Measurements from ENCODE around the gene SIK2.

SIK2 gene

GRCh38 chr11:111735262-111736116 is 133.2 kb downstream of the SIK2 start:
- Histone ChIP-seq H3K27me3 (ENCODE audit: control insufficient read depth, insufficient read depth, low read length) (no peaks in the 10 kb centered on the region), H3K4me1 (ENCODE audit: control insufficient read depth, insufficient read depth, low read length) (peaks cover 77% of the 10 kb centered on the region), H3K4me2 (ENCODE audit: low read length) (peak overlapping the region; percentile 83), H3K36me3 (ENCODE audit: insufficient read depth, low read length) (peaks cover 10% of the 10 kb centered on the region), H3K4me3 (ENCODE audit: low read length) (peak overlapping the region; percentile 62), H3K9me3 (replicated peaks; ENCODE audit: low read length) (no peaks in the 10 kb centered on the region), H3K9ac (ENCODE audit: low read depth, low read length) (peak overlapping the region; percentile 91)

DNA sequence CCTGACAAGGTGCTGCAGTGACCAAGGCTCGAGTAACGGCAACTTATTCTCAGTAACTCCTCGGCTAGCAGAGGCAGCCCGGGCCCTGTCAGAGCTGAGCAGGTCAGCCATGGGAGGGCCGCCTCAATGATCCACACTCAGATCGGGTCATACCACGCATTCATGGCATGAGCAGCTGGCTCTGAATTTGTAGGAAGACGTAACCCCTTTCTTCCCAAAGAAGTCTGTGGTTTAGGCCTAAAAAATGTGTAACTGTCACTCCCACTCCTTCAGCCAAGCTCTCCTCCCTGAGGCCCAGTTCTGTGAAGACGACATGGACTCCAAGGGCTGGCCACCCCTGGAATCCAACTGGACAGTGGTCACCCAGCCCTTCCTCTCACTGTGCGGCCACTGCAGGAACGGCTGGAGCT is 133.9 kb downstream of the SIK2 start:
- peak overlapping the region; percentile 91 for H3K9ac ChIP-seq (ENCODE audit: low read depth, low read length)

DNA sequence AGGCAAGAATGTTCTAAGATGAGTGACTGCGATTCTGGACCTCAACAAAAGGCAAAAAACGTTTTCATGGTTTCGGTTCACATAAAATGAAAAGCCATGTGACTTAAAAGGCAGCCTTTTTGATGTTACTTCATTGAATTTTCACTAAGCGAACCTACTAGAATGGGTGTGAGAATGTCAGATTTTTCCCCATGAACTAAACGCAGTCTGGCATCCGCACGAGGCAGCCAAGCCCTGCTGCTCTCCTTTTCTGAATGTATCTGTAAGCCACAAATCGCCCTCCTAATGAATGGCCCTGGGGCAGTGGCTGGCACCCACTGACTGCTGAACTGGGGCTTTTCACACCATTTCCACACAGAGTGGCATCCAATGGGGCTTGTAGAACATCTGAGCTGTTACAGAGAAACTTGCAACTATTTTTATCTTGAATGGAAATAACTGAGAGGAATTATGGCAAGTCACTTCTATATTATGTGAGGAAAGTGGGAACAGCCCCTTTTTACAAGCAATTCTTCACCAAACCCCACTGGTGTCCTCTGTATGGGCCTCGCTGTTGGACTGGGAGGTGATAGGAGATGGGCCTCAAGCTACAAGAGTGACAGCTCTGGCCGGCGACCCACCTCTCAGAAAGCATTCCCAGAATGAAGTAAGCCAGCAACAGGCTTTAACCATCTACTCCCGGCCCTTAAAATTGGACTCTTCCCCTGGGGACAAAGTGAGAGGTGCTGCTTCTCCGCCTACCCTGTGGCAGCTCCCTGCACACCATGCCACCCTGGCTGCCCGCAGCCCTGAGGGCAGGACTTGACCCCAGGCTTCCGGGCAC is 134.6 kb downstream of the SIK2 start:
- peaks cover 23% of the 10 kb centered on the region for H3K36me3 ChIP-seq (ENCODE audit: insufficient read depth, low read length)
- peak overlapping the region; percentile 45 for H3K4me3 ChIP-seq (ENCODE audit: low read length)
- peak overlapping the region; percentile 66 for H3K4me2 ChIP-seq (ENCODE audit: low read length)
- peaks cover 64% of the 10 kb centered on the region for H3K4me1 ChIP-seq (ENCODE audit: control insufficient read depth, insufficient read depth, low read length)
- peak overlapping the region; percentile 91 for H3K9ac ChIP-seq (ENCODE audit: low read depth, low read length)
- H3K27me3 ChIP-seq (ENCODE audit: control insufficient read depth, insufficient read depth, low read length): no peaks in the 10 kb centered on the region
- no peaks in the 10 kb centered on the region for H3K9me3 ChIP-seq (replicated peaks; ENCODE audit: low read length)

More for the DNA sequence above, 133.9 kb downstream of the SIK2 start:
- peaks cover 17% of the 10 kb centered on the region for H3K36me3 ChIP-seq (ENCODE audit: insufficient read depth, low read length)
- H3K27me3 ChIP-seq (ENCODE audit: control insufficient read depth, insufficient read depth, low read length): no peaks in the 10 kb centered on the region
- H3K4me2 ChIP-seq (ENCODE audit: low read length): peak overlapping the region; percentile 66
- peaks cover 70% of the 10 kb centered on the region for H3K4me1 ChIP-seq (ENCODE audit: control insufficient read depth, insufficient read depth, low read length)
- peak overlapping the region; percentile 45 for H3K4me3 ChIP-seq (ENCODE audit: low read length)
- no peaks in the 10 kb centered on the region for H3K9me3 ChIP-seq (replicated peaks; ENCODE audit: low read length)

DNA sequence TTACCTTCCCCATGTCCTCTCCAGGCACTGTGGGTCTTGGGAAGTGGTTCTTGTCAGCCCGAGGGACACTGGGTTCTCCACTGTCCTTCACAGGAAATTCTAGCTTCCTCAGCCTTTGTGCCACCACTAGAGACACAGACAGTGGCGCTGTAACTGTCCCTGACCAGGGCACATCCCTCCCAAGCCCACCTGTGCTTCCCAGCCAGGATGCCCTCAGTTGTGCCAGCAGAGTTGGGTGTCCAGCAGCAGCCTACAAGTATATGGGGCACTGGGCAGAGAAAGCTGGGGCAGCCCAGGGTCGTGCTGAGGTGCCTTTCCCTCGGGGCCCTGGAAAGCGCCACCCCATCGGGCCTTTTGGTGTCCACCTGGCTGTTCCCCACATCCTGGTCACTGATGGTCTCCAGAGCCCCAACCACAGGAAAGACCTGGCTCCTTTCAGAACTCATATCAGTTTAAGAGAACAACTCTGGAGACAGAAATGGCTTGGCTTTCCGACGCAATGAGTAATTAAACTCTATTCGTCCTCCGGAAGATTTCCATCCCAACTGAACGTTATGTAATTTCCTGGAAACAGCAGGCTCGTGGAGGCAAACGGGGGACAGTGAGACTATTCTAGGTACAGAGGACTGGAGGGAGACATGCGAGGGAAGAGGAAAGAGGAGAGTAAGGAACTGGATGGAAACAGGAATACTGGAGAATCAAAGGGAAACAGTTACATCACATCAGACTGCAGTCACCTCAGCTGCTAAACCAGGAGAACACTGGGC is 135.4 kb downstream of the SIK2 start:
- H3K9me3 ChIP-seq (replicated peaks; ENCODE audit: low read length): no peaks in the 10 kb centered on the region
- H3K4me3 ChIP-seq (ENCODE audit: low read length): no peak overlapping the region
- peak overlapping the region; percentile 91 for H3K9ac ChIP-seq (ENCODE audit: low read depth, low read length)
- no peak overlapping the region for H3K4me2 ChIP-seq (ENCODE audit: low read length)
- no peaks in the 10 kb centered on the region for H3K27me3 ChIP-seq (ENCODE audit: control insufficient read depth, insufficient read depth, low read length)
- H3K36me3 ChIP-seq (ENCODE audit: insufficient read depth, low read length): peaks cover 29% of the 10 kb centered on the region
- H3K4me1 ChIP-seq (ENCODE audit: control insufficient read depth, insufficient read depth, low read length): peaks cover 60% of the 10 kb centered on the region

- Histone ChIP-seq H3K4me1 (ENCODE audit: control insufficient read depth, insufficient read depth, low read length) (peaks cover 46% of the 10 kb centered on the region), H3K36me3 (ENCODE audit: insufficient read depth, low read length) (peaks cover 44% of the 10 kb centered on the region), H3K9ac (ENCODE audit: low read depth, low read length) (no peak overlapping the region), H3K4me2 (ENCODE audit: low read length) (no peak overlapping the region), H3K4me3 (ENCODE audit: low read length) (no peak overlapping the region), H3K27me3 (ENCODE audit: control insufficient read depth, insufficient read depth, low read length) (no peaks in the 10 kb centered on the region), H3K9me3 (replicated peaks; ENCODE audit: low read length) (no peaks in the 10 kb centered on the region)
Observed at GRCh38 chr11:111739299-111739698, 137.1 kb downstream of the SIK2 start.

DNA sequence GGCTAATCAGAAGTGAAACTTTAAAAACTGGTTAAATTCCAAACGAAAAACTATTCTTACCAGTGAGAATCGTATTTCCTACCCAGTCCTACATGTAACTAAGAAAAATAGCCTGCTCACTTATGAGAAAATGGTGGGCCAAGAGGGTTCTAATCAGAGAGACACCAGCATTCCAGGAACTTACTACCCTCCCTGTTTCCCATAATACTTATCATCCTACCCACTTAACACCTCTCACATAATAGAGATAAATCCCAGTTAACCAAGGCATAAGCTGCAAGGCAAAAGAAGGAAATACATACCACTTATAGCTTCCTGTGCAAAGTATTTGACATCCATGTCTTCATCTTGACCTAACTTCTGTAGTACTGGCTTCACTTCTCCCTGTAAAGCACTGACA is 139.5 kb downstream of the SIK2 start:
- Histone ChIP-seq H3K4me3 (ENCODE audit: low read length) (no peak overlapping the region), H3K36me3 (ENCODE audit: insufficient read depth, low read length) (peaks cover 55% of the 10 kb centered on the region), H3K4me1 (ENCODE audit: control insufficient read depth, insufficient read depth, low read length) (peaks cover 44% of the 10 kb centered on the region), H3K9me3 (replicated peaks; ENCODE audit: low read length) (no peaks in the 10 kb centered on the region), H3K4me2 (ENCODE audit: low read length) (no peak overlapping the region), H3K27me3 (ENCODE audit: control insufficient read depth, insufficient read depth, low read length) (no peaks in the 10 kb centered on the region), H3K9ac (ENCODE audit: low read depth, low read length) (no peak overlapping the region)

GRCh38 chr11:111743700-111744099 is 141.5 kb downstream of the SIK2 start:
- no peak overlapping the region for H3K9ac ChIP-seq (ENCODE audit: low read depth, low read length)
- peaks cover 61% of the 10 kb centered on the region for H3K36me3 ChIP-seq (ENCODE audit: insufficient read depth, low read length)
- no peaks in the 10 kb centered on the region for H3K27me3 ChIP-seq (ENCODE audit: control insufficient read depth, insufficient read depth, low read length)
- no peak overlapping the region for H3K4me2 ChIP-seq (ENCODE audit: low read length)
- peaks cover 24% of the 10 kb centered on the region for H3K4me1 ChIP-seq (ENCODE audit: control insufficient read depth, insufficient read depth, low read length)
- H3K4me3 ChIP-seq (ENCODE audit: low read length): no peak overlapping the region
- H3K9me3 ChIP-seq (replicated peaks; ENCODE audit: low read length): no peaks in the 10 kb centered on the region

DNA sequence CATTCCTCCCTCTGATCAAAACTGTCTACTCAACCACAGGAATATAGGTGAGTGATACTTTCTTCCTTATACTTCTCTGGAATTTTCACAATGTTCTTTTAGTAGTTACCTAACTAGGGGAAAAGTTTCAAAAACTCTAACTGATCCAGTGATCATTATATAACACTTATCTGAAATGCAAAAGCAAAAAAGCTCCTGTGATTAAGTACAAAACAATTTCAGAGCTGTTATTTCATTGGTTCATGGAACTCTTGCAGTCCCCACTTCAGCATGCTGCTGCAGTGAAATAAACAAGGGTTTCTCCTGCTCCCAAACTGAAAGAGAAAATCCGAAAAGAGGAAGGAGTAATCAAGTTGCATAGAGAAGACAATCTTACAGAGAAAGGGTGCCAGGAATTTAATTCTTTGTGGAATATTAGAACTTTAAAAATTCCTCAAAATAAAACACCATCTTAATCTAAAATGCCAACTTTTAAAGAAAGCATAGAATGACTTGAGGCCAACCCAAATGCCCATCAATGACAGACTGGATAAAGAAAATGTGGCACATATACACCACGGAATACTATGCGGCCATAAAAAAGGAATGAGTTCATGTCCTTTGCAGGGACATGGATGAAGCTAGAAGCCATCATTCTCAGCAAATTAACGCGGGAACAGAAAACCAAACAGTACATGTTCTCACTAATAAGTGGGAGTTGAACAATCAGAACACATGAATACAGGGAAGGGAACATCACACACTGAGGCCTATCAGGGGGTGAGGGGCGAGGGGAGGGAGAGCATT is 143.7 kb downstream of the SIK2 start:
- no peaks in the 10 kb centered on the region for H3K9me3 ChIP-seq (replicated peaks; ENCODE audit: low read length)
- H3K4me3 ChIP-seq (ENCODE audit: low read length): no peak overlapping the region
- H3K36me3 ChIP-seq (ENCODE audit: insufficient read depth, low read length): peaks cover 65% of the 10 kb centered on the region

GRCh38 chr11:111748035-111748804 is 146.0 kb downstream of the SIK2 start:
- H3K9me3 ChIP-seq (replicated peaks; ENCODE audit: low read length): no peaks in the 10 kb centered on the region
- no peak overlapping the region for H3K9ac ChIP-seq (ENCODE audit: low read depth, low read length)
- peaks cover 24% of the 10 kb centered on the region for H3K4me1 ChIP-seq (ENCODE audit: control insufficient read depth, insufficient read depth, low read length)
- H3K4me3 ChIP-seq (ENCODE audit: low read length): no peak overlapping the region
- H3K4me2 ChIP-seq (ENCODE audit: low read length): no peak overlapping the region
- no peaks in the 10 kb centered on the region for H3K27me3 ChIP-seq (ENCODE audit: control insufficient read depth, insufficient read depth, low read length)
- H3K36me3 ChIP-seq (ENCODE audit: insufficient read depth, low read length): peaks cover 61% of the 10 kb centered on the region

More for the DNA sequence above, 143.7 kb downstream of the SIK2 start:
- peak overlapping the region; percentile 74 for H3K4me2 ChIP-seq (ENCODE audit: low read length)
- H3K27me3 ChIP-seq (ENCODE audit: control insufficient read depth, insufficient read depth, low read length): no peaks in the 10 kb centered on the region
- peaks cover 24% of the 10 kb centered on the region for H3K4me1 ChIP-seq (ENCODE audit: control insufficient read depth, insufficient read depth, low read length)
- H3K9ac ChIP-seq (ENCODE audit: low read depth, low read length): peak overlapping the region; percentile 77

DNA sequence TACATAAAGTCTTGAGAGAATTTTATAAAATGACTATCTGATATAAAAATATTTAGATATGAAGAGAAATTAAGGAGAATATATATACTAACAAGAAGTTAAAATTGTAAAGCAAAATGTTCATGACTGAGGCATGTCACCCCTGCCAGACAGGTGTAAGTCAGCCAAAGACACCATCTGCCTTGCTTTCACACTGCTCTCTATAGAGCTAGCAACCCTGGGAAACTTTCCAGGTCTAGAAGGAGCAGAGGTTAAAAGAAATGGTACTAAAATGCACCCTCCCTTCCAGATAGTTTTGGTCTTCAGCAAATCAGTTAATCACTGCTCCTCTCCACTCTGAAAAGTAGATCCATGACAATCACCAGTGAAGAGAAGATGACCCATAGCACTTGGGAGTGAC is 147.4 kb downstream of the SIK2 start:
- Histone ChIP-seq H3K4me3 (ENCODE audit: low read length) (no peak overlapping the region), H3K4me1 (ENCODE audit: control insufficient read depth, insufficient read depth, low read length) (peaks cover 18% of the 10 kb centered on the region), H3K27me3 (ENCODE audit: control insufficient read depth, insufficient read depth, low read length) (no peaks in the 10 kb centered on the region), H3K4me2 (ENCODE audit: low read length) (no peak overlapping the region), H3K9ac (ENCODE audit: low read depth, low read length) (no peak overlapping the region), H3K9me3 (replicated peaks; ENCODE audit: low read length) (no peaks in the 10 kb centered on the region), H3K36me3 (ENCODE audit: insufficient read depth, low read length) (peaks cover 61% of the 10 kb centered on the region)
